ENCODE results near the gene NLGN4Y. TPM values are rescaled to one million over a fixed set of nuclear protein-coding genes. Genes with fewer than 3 reads are reported as not detected.

Gene NLGN4Y
- polyA plus RNA-seq, 1 of the 3 experiments (the other 2 are of a cell fraction) = not detected

DNA sequence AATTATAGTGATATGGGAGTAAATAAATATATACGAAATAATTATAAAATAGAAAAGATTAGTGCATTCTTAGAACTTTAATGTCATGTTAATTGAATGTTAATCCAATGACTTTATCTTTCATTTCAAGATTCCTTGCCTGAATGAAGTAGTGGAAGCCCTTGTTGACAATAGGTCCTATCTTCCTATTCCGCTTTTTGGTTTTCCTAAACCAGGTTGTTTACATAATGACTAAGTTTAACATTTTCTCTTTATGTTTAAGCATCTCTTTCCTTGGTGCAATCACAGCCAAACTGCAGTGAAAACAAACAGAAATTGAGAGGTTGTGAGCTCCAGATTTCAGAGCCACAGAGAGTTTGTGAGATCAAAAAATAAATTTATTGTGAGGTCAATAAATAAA, 109.4 kb downstream of the NLGN4Y start:
- no peak overlapping the region for H3K9ac ChIP-seq
- H3K4me3 ChIP-seq (ENCODE audit: low read depth in 2 of 2, low read length in 1 of 2) = no peak overlapping the region
- ChIA-PET CTCF (no interaction called here), POLR2A (no interaction called here)
- H3K4me1 ChIP-seq (ENCODE audit: control insufficient read depth in 1 of 2, insufficient read depth in 2 of 2, low read depth in 1 of 2, low read length in 1 of 2) = no peaks in the 10 kb centered on the region
- H3K36me3 ChIP-seq (replicated peaks in 1 of 2; ENCODE audit: control insufficient read depth in 1 of 2, insufficient read depth in 2 of 2, low read length in 1 of 2) = no peaks in the 10 kb centered on the region
- no peak overlapping the region for H2AFZ ChIP-seq (ENCODE audit: low read depth)
- no peak overlapping the region for H3K4me2 ChIP-seq
- no peak overlapping the region for H3K27ac ChIP-seq (ENCODE audit: low read depth in 2 of 2, low read length in 1 of 2)
- no peaks in the 10 kb centered on the region for H3K9me3 ChIP-seq
- no CpG with 5 or more reads among the region's 2 CpGs for WGBS (ENCODE audit: low lambda C conversion rate)
- DNase-seq = no peak
- no peaks in the 10 kb centered on the region for H3K27me3 ChIP-seq (ENCODE audit: insufficient read depth)
- H3K79me2 ChIP-seq (ENCODE audit: insufficient read depth) = no peaks in the 10 kb centered on the region
- no peaks in the 10 kb centered on the region for H3F3A ChIP-seq (replicated peaks; ENCODE audit: insufficient read depth)
- H3K9me2 ChIP-seq = no peaks in the 10 kb centered on the region
- no peaks in the 10 kb centered on the region for H4K20me1 ChIP-seq (ENCODE audit: insufficient read depth)
- no peak for TF ChIP-seq TCF12 (IDR thresholded peaks at IDR 0.05)
- no peak for TF ChIP-seq NRF1 (IDR thresholded peaks at IDR 0.05; ENCODE audit: low read depth, low read length)
- TF ChIP-seq, protein P1, sequence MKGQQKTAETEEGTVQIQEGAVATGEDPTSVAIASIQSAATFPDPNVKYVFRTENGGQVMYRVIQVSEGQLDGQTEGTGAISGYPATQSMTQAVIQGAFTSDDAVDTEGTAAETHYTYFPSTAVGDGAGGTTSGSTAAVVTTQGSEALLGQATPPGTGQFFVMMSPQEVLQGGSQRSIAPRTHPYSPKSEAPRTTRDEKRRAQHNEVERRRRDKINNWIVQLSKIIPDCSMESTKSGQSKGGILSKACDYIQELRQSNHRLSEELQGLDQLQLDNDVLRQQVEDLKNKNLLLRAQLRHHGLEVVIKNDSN (IDR thresholded peaks at IDR 0.05; ENCODE audit: borderline replicate concordance, low read depth) = no peak
- no peak for TF ChIP-seq FOXM1 (IDR thresholded peaks at IDR 0.05; ENCODE audit: low read depth)
- no peak for TF ChIP-seq FOXJ3 (CRISPR knock-in tag; IDR thresholded peaks at IDR 0.05)
- TF ChIP-seq, protein P2, sequence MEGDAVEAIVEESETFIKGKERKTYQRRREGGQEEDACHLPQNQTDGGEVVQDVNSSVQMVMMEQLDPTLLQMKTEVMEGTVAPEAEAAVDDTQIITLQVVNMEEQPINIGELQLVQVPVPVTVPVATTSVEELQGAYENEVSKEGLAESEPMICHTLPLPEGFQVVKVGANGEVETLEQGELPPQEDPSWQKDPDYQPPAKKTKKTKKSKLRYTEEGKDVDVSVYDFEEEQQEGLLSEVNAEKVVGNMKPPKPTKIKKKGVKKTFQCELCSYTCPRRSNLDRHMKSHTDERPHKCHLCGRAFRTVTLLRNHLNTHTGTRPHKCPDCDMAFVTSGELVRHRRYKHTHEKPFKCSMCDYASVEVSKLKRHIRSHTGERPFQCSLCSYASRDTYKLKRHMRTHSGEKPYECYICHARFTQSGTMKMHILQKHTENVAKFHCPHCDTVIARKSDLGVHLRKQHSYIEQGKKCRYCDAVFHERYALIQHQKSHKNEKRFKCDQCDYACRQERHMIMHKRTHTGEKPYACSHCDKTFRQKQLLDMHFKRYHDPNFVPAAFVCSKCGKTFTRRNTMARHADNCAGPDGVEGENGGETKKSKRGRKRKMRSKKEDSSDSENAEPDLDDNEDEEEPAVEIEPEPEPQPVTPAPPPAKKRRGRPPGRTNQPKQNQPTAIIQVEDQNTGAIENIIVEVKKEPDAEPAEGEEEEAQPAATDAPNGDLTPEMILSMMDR (IDR thresholded peaks at IDR 0.05) = no peak
- no peak for TF ChIP-seq ELF1 (IDR thresholded peaks at IDR 0.05)
- no peak for TF ChIP-seq MEF2A (IDR thresholded peaks at IDR 0.05; ENCODE audit: borderline replicate concordance, low read depth)

DNA sequence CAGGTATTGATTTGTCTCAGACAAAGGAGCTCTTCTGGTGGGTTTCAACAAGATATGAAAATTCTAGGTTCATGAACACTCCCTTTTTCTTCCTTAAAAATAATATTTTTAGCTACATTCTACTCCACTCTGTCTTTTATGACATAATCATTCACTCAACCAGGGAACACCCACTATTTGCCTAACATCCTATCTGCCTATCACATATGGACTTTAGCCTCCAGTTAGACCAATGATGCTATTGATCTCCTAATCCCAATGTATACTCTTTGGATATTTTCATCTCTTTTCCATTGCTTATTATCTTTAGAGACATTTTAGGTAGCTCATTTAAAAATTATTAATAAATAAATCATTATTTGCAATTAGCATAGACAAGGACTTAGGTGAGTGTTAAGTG, 110.6 kb downstream of the NLGN4Y start:
- Histone ChIP-seq H3K4me2 (no peak overlapping the region), H3K27ac (ENCODE audit: low read depth in 2 of 2, low read length in 1 of 2) (no peak overlapping the region), H3K79me2 (ENCODE audit: insufficient read depth) (no peaks in the 10 kb centered on the region), H4K20me1 (ENCODE audit: insufficient read depth) (no peaks in the 10 kb centered on the region), H2AFZ (ENCODE audit: low read depth) (no peak overlapping the region), H3K4me3 (ENCODE audit: low read depth in 2 of 2, low read length in 1 of 2) (no peak overlapping the region), H3K9ac (no peak overlapping the region), H3K36me3 (replicated peaks in 1 of 2; ENCODE audit: control insufficient read depth in 1 of 2, insufficient read depth in 2 of 2, low read length in 1 of 2) (no peaks in the 10 kb centered on the region), H3K9me3 (no peaks in the 10 kb centered on the region), H3K9me2 (no peaks in the 10 kb centered on the region), H3K4me1 (ENCODE audit: control insufficient read depth in 1 of 2, insufficient read depth in 2 of 2, low read depth in 1 of 2, low read length in 1 of 2) (no peaks in the 10 kb centered on the region), H3K27me3 (ENCODE audit: insufficient read depth) (no peaks in the 10 kb centered on the region), H3F3A (replicated peaks; ENCODE audit: insufficient read depth) (no peaks in the 10 kb centered on the region)
- CTCF ChIA-PET = no interaction called here
- POLR2A ChIA-PET = no interaction called here
- no peak for DNase-seq
- TF ChIP-seq ELF1 (IDR thresholded peaks at IDR 0.05) (no peak), POLR2AphosphoS5 (IDR thresholded peaks at IDR 0.05; ENCODE audit: low read depth, low read length) (no peak), RXRA (IDR thresholded peaks at IDR 0.05; ENCODE audit: borderline replicate concordance, low read depth) (no peak), RFX5 (IDR thresholded peaks at IDR 0.05; ENCODE audit: low read length) (no peak), TEAD4 (IDR thresholded peaks at IDR 0.05; ENCODE audit: borderline replicate concordance, insufficient read depth) (no peak), CHD2 (IDR thresholded peaks at IDR 0.05; ENCODE audit: low read length, partially characterized antibody) (no peak), EZH2phosphoT487 (IDR thresholded peaks at IDR 0.05; ENCODE audit: borderline replicate concordance, low read depth) (no peak), TAF1 (IDR thresholded peaks at IDR 0.05; ENCODE audit: borderline replicate concordance, low read depth, low read length) (no peak), NRF1 (IDR thresholded peaks at IDR 0.05; ENCODE audit: low read depth, low read length) (no peak), RAD21 (IDR thresholded peaks at IDR 0.05; ENCODE audit: low read length) (no peak), SMC3 (IDR thresholded peaks at IDR 0.05; ENCODE audit: low read depth, low read length) (no peak), SIN3A (IDR thresholded peaks at IDR 0.05; ENCODE audit: borderline replicate concordance, low read depth, low read length) (no peak)
- TF ChIP-seq, protein P3, sequence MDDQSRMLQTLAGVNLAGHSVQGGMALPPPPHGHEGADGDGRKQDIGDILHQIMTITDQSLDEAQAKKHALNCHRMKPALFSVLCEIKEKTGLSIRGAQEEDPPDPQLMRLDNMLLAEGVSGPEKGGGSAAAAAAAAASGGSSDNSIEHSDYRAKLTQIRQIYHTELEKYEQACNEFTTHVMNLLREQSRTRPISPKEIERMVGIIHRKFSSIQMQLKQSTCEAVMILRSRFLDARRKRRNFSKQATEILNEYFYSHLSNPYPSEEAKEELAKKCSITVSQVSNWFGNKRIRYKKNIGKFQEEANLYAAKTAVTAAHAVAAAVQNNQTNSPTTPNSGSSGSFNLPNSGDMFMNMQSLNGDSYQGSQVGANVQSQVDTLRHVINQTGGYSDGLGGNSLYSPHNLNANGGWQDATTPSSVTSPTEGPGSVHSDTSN (IDR thresholded peaks at IDR 0.05) = no peak
- TF ChIP-seq, protein P4, sequence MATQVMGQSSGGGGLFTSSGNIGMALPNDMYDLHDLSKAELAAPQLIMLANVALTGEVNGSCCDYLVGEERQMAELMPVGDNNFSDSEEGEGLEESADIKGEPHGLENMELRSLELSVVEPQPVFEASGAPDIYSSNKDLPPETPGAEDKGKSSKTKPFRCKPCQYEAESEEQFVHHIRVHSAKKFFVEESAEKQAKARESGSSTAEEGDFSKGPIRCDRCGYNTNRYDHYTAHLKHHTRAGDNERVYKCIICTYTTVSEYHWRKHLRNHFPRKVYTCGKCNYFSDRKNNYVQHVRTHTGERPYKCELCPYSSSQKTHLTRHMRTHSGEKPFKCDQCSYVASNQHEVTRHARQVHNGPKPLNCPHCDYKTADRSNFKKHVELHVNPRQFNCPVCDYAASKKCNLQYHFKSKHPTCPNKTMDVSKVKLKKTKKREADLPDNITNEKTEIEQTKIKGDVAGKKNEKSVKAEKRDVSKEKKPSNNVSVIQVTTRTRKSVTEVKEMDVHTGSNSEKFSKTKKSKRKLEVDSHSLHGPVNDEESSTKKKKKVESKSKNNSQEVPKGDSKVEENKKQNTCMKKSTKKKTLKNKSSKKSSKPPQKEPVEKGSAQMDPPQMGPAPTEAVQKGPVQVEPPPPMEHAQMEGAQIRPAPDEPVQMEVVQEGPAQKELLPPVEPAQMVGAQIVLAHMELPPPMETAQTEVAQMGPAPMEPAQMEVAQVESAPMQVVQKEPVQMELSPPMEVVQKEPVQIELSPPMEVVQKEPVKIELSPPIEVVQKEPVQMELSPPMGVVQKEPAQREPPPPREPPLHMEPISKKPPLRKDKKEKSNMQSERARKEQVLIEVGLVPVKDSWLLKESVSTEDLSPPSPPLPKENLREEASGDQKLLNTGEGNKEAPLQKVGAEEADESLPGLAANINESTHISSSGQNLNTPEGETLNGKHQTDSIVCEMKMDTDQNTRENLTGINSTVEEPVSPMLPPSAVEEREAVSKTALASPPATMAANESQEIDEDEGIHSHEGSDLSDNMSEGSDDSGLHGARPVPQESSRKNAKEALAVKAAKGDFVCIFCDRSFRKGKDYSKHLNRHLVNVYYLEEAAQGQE (IDR thresholded peaks at IDR 0.05; ENCODE audit: low read depth, low read length) = no peak
- TF ChIP-seq, protein P5, sequence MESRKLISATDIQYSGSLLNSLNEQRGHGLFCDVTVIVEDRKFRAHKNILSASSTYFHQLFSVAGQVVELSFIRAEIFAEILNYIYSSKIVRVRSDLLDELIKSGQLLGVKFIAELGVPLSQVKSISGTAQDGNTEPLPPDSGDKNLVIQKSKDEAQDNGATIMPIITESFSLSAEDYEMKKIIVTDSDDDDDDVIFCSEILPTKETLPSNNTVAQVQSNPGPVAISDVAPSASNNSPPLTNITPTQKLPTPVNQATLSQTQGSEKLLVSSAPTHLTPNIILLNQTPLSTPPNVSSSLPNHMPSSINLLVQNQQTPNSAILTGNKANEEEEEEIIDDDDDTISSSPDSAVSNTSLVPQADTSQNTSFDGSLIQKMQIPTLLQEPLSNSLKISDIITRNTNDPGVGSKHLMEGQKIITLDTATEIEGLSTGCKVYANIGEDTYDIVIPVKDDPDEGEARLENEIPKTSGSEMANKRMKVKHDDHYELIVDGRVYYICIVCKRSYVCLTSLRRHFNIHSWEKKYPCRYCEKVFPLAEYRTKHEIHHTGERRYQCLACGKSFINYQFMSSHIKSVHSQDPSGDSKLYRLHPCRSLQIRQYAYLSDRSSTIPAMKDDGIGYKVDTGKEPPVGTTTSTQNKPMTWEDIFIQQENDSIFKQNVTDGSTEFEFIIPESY (IDR thresholded peaks at IDR 0.05; ENCODE audit: borderline replicate concordance, low read depth) = no peak
